K562 (cell line): Measurements from ENCODE around the gene ULBP2.
"Not testable (repeated sequence)": the region's sequence is repeated elsewhere in the genome, so short reads cannot be mapped to it uniquely, and the experiment has no call there.

Experiments used
- CREB1 ChIP-seq, 2 experiments: sonication (generic) in 1 of 2; formaldehyde crosslinking in 1 of 2; IDR thresholded peaks; 2 replicates each; pipeline versions ENCODE4 v1.6.1 to v1.8.0; 2012 to 2022; ENCODE audit warnings: inconsistent platforms in 1 of 2, mild to moderate bottlenecking in 1 of 2, missing genetic modification reagents in 1 of 2, moderate library complexity in 1 of 2
- CTCF ChIP-seq, 3 experiments: IDR thresholded peaks in 2 of 3; conservative IDR thresholded peaks in 1 of 3; 2 replicates each; pipeline ENCODE4 v1.5.1; 2011 to 2012; ENCODE audit warnings: low read length in 3 of 3, mild to moderate bottlenecking in 3 of 3, control low read depth in 2 of 3, improper control_type of control experiment in 1 of 3, inconsistent platforms in 1 of 3, low read depth in 1 of 3, mixed read lengths in 1 of 3, moderate library complexity in 1 of 3; ENCODE audit not compliant: insufficient read depth in 2 of 3
- MAX ChIP-seq: sonication (generic); formaldehyde crosslinking; IDR thresholded peaks from 2 replicates; pipeline ENCODE4 v1.9.0; 2022; ENCODE audit warnings: mild to moderate bottlenecking, missing genetic modification reagents
- NKRF ChIP-seq: fragments of 450-650 bp; IDR thresholded peaks from 2 replicates; pipeline ENCODE4 v1.6.1; 2016; ENCODE audit warnings: borderline replicate concordance

- not testable (repeated sequence) for TF ChIP-seq CTCF (IDR thresholded peaks at IDR 0.05 in 2 of 3, conservative IDR thresholded peaks at IDR 0.05 in 1 of 3; ENCODE audit: insufficient read depth in 2 of 3, low read depth in 1 of 3, low read length in 3 of 3); CREB1 (IDR thresholded peaks at IDR 0.05); CREB1 (CRISPR knock-in tag; IDR thresholded peaks at IDR 0.05); NKRF; MAX
Observed at GRCh38 chr6:149946631-149947030, 4.8 kb downstream of the ULBP2 start.
